ENCODE measurements around the gene TRIP13. TPM values are rescaled to one million over a fixed set of nuclear protein-coding genes. Genes with fewer than 3 reads are reported as not detected.
"Not testable (repeated sequence)": the region's sequence is repeated elsewhere in the genome, so short reads cannot be mapped to it uniquely, and the experiment has no call there.

Gene TRIP13
- total RNA-seq, 1 donor: 29.8 TPM

DNA sequence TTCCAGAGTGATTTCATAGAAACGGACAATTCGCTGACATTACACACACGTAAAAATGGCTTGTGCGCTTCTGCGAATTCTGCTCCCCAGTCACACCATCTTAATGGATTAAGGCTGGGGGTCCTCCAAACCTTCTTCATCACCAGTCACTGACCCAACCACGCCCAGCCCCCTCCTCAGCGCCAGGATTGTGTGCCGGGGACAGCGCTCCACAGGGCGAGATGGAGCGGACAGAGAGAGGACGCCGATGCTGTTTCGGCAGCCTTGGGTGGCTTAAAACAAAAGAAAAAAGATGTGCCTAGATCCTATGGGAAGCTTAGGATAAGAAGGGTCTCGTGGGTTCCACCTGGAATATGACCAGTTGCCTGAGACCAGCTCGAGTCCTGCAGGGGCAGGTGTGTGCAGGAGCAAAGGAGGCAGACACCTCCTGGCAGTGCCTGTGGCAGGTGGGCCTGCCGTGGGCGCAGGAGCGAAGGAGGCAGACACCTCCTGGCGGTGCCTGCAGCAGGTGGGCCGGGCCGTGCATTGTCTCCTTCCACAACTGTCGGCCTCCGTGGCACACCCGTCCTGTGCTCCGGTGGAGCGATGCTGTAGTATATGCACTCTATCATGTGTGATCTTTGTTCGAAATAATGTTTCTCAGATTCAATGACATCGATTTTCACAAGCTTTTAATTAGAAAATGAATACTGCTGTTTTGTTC is 20.9 kb upstream of the TRIP13 start:
- no peak for DNase-seq (ENCODE audit: low read depth)
- TF ChIP-seq, protein P1, sequence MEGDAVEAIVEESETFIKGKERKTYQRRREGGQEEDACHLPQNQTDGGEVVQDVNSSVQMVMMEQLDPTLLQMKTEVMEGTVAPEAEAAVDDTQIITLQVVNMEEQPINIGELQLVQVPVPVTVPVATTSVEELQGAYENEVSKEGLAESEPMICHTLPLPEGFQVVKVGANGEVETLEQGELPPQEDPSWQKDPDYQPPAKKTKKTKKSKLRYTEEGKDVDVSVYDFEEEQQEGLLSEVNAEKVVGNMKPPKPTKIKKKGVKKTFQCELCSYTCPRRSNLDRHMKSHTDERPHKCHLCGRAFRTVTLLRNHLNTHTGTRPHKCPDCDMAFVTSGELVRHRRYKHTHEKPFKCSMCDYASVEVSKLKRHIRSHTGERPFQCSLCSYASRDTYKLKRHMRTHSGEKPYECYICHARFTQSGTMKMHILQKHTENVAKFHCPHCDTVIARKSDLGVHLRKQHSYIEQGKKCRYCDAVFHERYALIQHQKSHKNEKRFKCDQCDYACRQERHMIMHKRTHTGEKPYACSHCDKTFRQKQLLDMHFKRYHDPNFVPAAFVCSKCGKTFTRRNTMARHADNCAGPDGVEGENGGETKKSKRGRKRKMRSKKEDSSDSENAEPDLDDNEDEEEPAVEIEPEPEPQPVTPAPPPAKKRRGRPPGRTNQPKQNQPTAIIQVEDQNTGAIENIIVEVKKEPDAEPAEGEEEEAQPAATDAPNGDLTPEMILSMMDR (IDR thresholded peaks at IDR 0.05; ENCODE audit: insufficient read depth, low read depth, low read length): no peak
- no peak overlapping the region for H3K4me3 ChIP-seq (ENCODE audit: low read depth, low read length)

DNA sequence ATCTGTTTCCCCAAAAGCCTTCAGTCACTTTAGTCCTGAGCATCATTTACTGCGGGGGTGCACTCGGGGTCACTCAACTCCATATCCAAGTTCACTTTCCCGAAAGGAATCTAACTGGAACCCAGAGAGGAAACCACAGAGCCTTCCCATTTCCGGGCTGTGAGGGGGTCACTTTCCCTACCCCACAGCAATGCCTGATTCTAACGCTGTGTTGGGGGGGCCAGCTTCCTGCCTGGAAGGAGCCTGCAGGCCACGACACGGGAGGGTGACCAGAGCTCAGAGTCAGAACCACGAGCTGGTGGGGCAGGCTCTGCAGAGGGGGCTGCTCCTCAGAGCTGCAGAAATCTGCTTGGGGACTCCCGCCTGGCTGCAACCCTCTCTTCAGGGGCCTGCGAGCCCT is 20.4 kb upstream of the TRIP13 start:
- TF ChIP-seq, protein P1 (IDR thresholded peaks at IDR 0.05; ENCODE audit: insufficient read depth, low read depth, low read length): no peak
- no peak for DNase-seq (ENCODE audit: low read depth)
- H3K4me3 ChIP-seq (ENCODE audit: low read depth, low read length): no peak overlapping the region

DNA sequence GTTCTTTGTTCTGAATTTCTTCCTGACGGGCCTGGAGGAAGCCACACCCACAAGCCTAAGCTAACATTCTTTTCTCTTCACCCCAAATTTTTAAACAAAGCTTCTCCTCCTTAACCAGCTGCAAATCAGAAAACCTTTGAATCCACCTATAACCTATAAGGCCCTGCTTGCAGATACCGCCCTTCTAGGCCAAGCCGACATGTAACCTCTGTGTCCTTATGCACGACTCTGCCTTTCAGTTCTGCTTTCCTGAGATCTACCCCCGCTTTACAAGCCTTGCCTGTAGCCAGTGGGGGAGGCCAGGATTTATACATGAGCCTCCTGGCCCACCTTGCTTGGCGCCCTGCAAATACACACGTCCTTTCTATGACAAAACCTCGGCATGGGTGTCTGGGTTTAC is 19.4 kb upstream of the TRIP13 start:
- no peak overlapping the region for H3K4me3 ChIP-seq (ENCODE audit: low read depth, low read length)
- TF ChIP-seq, protein P1 (IDR thresholded peaks at IDR 0.05; ENCODE audit: insufficient read depth, low read depth, low read length): no peak

DNA sequence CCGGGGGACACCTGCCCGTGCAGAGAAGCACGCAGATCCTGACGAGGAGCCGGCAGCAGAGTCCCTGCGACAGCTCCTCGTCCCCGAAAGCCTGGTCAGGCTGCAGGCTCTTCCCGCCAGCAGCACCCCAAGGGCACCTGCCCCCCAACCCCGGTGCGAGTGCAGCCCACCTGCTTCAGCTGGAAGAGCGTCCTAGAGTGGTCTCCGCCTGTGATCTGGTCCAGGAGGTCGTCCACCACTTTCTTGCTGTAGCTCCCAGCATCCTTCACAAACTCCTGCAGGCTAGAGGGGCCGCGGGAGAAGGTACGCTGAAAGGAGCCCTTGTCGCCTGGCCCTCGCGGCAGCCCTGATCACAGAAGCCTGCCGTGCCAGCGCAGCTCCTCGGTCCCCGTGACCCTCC is 16.8 kb upstream of the TRIP13 start:
- no peak overlapping the region for H3K4me3 ChIP-seq (ENCODE audit: low read depth, low read length)
- TF ChIP-seq, protein P1 (IDR thresholded peaks at IDR 0.05; ENCODE audit: insufficient read depth, low read depth, low read length): no peak
- no peak for DNase-seq (ENCODE audit: low read depth)

More for the DNA sequence above, 19.4 kb upstream of the TRIP13 start:
- DNase-seq (ENCODE audit: low read depth): no peak

DNA sequence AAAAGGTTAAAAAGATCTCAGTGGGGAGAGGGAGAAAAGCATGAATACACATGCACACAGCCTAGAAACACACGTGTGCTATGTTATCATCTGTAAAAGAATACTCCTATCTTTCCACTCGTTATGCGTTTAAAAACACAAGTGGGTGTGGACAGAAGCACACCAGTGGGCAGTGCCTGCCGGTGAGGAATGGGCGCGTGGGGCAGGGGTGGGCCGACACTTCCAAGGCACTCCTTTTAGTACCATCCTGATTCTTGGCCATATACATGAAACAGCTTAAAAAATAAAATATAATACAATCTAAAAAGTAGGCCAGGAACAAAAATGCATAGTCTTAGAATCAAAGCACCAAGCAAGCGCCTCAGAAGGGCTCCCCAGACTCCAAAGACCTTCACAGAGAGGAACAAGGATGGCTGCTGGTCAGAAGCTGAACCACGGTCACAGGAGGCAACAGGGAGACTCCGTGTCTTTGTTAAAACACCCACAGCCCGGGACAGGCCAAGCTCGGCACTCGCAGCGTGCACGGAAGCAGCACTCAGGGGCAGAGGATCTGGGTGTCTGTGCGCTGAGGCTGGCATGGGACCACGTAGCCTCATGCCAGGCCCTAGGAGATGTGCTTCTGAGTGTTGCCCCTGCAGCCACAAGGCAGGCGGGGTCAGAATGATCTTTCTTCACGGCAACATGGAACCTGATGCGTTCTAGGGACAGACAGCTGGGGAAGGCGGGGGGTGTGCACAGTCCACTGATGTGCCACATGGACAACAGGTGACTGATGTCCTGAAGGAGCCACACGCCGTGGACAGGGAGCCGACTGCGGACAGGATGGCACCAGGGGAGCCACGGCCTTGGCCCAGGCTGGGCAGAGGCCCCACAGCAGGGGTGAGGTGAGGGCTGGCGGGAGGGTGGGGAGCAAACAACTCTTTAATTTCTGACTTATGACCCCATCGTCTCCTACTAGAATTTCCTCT is 16.0 kb upstream of the TRIP13 start:
- no peak for DNase-seq (ENCODE audit: low read depth)
- TF ChIP-seq, protein P1 (IDR thresholded peaks at IDR 0.05; ENCODE audit: insufficient read depth, low read depth, low read length): no peak
- no peak overlapping the region for H3K4me3 ChIP-seq (ENCODE audit: low read depth, low read length)

DNA sequence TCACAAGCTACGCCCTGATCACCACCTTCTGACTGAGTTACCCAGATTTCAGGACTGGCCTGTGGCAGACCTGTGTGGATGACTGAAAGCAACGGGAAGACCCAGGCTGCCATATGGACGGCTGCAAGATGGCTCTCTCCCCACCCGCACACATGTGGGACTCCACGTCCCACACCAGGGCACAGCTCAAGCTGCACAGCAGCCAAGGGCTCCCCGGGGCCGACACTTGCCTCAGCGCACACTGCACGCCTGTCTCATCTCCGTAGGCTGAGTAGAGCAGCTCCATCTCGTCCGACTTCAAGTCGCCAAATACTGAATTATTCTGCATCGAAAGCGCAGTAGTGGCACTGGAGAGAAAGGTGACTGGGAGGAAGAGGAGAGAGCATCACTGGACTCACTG is 14.6 kb upstream of the TRIP13 start:
- no peak overlapping the region for H3K4me3 ChIP-seq (ENCODE audit: low read depth, low read length)
- TF ChIP-seq, protein P1 (IDR thresholded peaks at IDR 0.05; ENCODE audit: insufficient read depth, low read depth, low read length): no peak
- DNase-seq (ENCODE audit: low read depth): no peak

DNA sequence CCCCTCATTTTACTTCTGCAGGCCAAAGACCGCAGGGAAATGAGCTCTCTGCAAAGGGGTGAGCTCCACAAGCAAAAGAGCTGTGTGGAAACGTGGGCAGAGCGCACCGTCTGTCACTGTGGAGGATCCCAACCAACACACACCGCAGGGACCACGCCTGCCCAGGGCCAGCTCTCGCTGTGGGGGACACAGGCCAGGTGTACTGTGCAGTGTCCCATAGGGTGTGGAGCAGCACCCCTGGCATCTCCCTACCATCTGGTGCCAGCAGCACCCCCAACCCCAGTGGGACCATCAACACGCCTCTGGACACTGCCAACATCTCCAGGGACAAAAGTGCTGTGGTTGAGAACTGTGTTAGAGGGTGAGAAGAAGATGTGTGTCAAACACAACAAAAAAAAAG is 14.0 kb upstream of the TRIP13 start:
- not testable (repeated sequence) for H3K4me3 ChIP-seq (ENCODE audit: low read depth, low read length); DNase-seq (ENCODE audit: low read depth)
